GM19351 (cell line): ENCODE data around the gene BEND6.

ENCODE experiments used
- ATAC-seq: cut with Tn5 transposase; IDR thresholded peaks from one replicate; pipeline ENCODE4 v1.9.1; 2021; ENCODE audit warnings: mild to moderate bottlenecking, moderate library complexity; ENCODE audit not compliant: unreplicated experiment

Gene BEND6, protein sequence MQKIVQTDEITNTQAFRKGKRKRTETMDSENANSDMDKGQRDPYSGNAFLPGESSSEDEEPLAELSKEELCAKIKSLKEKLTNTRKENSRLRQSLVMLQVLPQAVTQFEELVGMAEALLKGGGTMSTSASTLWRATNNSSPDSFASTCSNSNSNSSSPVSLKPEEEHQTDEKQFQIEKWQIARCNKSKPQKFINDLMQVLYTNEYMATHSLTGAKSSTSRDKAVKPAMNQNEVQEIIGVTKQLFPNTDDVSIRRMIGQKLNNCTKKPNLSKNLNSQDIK

GRCh38 chr6:56954403-56955170 lies at the start of gene BEND6:
BEND6 (plus strand) TSS chr6:56955107; CDS start chr6:56981811, 26,704 bp downstream.
- peak; percentile 34 for ATAC-seq

- ATAC-seq = no peak
Observed at GRCh38 chr6:56905378-56905777, 49.5 kb upstream of the BEND6 start.

- ATAC-seq = no peak
Observed at GRCh38 chr6:56906752-56907151, 48.2 kb upstream of the BEND6 start.

DNA sequence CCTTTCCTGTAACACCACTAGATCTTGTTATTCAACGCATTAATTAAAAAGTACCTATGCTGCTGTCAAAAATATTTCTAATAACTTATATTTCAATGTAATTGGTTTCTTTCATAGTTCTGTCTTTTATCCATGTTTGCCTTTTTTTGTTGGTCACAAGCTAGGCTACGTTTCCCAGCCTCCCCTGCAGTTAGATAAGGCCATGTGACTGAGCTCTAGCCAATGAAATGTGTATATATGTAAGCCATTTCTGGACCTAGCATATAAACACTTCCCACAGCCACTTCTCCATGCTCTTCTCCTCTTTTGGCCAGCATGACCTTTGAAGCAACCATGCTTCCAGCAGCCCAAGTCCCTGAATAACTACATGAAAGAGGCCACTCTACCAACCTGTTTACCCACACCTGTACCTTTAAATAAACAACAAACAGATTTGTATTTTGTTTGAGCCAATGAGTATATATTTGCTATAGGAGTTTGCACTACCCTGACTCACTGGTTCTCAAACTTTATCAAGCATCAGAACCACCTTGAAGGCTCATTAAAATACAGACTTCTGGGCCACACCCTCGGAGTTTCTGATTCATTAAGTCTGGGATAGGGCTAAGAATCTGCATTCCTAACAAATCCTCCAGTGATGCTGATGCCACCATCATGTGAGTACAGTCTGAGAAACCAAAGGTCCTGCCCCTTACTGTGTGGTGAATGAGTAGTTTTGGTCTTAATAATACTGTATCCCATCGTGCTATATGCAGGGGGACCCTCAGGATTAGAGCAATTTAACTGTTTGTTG lies 45.6 kb upstream of the BEND6 start:
- no peak for ATAC-seq

DNA sequence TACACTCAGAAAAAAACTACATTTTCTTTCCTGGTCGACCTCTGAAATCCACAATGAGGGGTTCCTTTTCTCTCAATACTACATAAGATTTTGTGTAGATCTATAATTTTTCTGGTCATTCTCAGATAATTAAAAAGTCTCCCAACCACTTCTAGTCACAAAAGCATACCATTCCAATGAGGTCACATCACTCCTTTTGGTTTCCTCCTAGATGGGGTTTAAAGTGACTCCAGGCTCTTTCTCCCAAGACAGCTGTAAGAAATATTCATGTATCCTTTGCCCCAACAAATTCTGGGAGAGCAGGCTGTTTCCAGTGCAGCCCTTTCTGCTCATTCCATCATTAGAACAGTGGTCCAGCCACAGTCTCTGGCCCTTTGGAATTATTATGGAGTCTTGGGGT lies 43.1 kb upstream of the BEND6 start:
- ATAC-seq = no peak

DNA sequence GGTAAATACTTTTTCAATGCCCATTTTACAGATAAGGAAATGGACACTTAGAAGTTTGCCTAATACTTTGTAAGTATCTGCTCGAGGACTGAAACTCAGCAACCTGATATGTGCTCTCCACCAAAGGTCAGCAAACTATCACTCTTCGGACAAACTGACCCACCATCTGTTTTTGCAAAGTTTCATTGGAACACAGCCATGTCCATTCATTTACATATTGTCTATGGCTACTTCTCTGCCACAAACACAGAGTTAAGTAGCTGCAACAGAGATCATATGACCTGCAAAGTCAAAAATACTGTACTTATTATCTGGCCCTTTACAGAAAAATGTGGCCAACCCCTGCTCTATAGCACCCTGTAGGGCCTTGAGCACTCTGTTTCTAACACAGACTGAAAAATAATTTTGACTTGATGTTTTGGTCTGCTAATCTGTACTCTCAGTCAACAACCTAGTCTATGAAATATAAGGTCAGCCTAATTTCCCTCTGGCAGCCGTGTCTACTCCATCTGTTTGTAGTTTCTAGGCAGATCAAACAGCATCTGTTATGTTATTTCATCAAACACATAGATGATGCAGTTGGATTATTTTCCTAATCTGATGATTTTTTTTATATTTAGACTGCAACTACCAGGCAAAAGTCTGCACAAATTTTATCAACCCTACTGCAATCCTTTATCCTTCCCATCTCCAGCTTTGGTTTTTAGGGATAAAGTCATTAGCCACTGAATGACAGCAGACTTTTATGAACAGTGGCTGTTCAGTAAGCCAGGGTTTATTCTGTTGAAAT lies 41.4 kb upstream of the BEND6 start:
- ATAC-seq = no peak

DNA sequence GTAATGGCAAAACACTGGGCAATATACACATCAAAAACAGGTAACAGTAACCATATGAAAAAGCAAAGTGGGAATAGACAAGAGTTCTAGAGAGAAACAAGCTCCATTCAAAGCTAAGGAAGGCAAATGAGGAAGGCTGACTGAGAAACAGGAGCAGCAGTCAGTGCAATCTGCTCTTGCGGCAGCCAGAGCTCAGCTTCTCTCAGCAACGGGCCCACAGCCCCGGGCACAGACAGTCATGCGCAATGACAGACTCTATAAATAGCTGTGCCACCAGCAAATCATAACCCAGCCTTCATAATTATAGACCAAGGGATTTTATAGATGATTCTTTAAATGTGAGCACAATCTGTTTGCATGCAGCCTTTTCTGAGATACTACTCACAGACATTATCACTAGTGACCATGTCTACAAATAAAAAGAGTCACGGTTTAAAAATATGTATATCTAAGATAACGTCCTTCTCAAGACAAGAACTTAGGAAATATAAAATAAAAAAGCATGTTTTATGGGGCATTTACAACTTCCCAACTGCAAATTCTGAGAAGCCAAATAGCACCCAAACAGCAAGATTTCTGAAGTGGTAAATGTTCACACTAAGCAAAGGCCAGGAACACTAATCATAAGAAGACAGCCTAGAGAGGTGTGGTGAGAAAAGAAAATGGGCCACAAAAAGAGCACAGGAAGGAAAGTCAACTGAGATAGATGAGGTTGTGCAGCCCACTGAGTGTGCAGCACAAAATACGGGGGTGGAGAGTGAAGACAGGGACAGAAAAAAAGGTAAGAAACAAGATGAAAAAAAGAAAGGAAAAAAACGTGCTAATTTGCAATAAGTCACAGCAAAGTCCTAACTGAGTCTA lies 39.9 kb upstream of the BEND6 start:
- ATAC-seq = peak; percentile 62

DNA sequence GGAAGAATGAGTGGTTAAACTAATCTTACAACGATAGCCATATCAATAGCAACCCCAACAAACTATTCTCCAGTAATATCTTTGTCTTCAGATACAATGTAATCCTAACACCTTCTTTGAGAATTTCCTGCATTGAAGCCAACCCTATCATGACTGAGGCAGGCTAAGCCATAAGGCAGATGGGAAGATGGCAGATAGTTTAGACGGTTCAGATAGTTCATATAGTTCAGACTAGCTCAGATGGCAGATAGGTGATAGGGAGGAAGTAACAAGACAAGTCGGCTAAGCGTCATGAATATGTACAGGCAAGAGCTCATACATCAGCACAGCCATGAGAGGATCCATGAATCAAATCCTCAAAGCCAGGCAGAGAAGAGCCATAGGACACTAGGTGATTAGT lies 39.1 kb upstream of the BEND6 start:
- ATAC-seq = no peak

DNA sequence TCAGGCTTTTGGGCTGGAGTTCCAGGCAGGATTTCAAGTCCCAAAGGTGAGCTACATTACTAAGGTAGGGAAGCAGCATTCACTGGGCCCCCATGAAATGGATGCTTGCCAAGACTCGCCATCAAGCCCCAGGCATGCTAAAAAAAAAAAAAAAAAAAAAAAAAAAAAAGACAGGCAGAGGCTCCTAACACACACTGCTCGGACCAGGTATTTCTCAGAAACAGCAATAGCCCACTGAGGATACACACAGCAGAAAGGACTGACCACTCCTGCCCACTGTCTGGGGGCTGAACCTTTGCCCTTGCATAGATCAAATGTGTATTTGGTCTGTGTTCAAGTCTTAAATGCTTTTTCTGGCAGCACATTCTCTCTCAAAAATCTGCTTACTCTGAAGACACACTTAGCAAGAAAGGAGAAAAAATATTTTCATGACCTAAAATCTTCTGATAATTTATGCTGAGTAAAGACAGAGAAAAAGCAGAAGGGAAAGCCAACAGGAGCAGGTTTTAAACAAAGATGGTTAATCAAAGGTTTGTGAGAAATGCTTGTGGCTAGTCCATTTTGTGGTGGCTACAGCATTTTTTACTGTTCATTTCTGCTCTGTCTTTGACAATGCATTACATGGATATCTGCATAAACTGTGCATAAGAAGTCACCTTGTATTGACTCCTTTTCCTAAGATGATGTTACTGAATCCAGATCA lies 37.9 kb upstream of the BEND6 start:
- no peak for ATAC-seq

GRCh38 chr6:56922645-56923044 lies 32.3 kb upstream of the BEND6 start:
- ATAC-seq = no peak

GRCh38 chr6:56923565-56923964 lies 31.3 kb upstream of the BEND6 start:
- no peak for ATAC-seq

DNA sequence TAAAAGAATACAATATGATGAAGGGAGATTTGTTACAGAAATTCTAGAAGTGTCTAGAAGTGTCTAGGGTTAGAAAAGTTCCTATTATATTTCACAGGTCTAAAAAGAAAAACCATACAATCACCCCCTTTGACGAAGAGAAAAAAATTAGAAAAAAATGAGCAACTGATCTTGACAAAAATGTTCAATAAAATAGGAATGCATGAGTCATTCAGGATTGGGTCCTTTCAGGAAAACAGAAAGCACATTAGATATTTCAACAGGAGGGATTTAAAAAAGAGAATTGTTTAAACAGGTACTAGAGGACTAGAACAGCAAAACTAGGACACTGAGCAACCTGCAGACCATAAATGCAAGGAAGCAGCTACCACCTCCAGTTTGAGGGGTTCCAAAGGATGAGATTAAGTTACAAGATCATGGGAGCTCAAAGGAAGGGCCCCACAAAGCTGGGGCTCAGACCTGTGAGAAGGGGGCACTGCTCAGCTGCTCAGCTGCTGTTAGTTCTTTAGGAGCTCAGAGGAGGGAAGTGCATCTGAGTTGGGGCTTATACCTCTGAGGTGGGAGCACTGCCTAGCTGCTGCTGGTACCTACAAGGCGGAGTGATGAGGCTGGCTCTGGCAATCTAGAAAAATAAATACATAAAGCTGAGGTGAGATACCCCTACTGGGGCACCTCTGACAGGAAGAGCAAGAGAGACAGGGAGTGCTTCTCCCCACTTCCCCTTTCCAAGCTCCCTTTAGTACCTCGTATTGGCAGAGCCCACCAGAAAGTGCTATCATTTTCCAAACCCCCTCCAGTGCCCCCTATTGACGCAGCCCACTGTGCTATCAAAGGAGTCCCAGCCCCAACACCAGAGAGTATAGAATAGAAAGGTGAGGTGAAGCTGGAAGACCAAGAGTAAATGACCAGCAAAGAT lies 27.1 kb upstream of the BEND6 start:
- ATAC-seq = no peak

DNA sequence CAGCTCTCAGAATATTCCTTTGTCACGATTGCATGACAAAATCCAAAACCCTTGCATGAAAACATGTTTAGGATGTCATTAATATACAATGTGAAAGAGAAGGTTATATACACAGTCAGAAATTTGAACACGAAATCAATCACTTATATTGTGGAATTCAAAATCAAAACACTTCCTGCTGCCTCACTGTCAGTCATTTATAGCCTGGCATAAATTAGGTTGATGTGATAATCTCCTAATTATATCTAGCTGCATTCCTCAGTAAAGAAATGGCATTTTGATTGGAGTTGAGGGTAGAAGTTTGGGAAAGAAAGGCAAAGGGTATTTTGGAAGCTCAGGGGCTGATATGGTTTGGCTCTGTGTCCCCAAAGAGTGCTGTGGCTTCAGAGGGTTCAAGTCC lies 24.1 kb upstream of the BEND6 start:
- ATAC-seq = no peak

GRCh38 chr6:56932910-56933477 lies 21.9 kb upstream of the BEND6 start:
- no peak for ATAC-seq

- no peak for ATAC-seq
Observed at GRCh38 chr6:56933650-56934049, 21.3 kb upstream of the BEND6 start.

GRCh38 chr6:56934876-56935275 lies 20.0 kb upstream of the BEND6 start:
- ATAC-seq = no peak

DNA sequence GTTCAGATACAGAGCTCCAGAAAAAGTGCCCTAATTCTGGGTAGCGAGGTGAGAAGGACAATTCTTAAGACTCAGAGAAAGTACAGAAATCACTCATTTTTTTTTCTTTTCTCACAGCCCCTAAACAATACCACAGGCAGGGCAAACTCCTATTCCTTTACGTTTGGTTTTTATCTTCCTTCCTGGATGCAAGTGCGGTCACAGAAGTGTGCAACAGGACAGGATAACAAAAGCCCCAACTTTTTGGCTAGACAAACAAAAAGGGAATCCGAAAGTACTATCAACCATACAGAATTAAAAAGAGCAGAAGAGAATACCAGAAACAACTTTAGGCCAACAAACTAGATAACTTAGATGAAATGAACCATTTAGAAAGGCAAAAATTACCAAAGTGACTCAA lies 18.4 kb upstream of the BEND6 start:
- ATAC-seq = no peak

GRCh38 chr6:56938649-56939191 lies 16.2 kb upstream of the BEND6 start:
- no peak for ATAC-seq
